GM12865 (cell line): ENCODE data around the gene HDC.

Experiments used
- DNase-seq: peaks from one replicate; pipeline ENCODE4 v3.0.0; 2010; ENCODE audit warnings: low read depth
- H3K4me3 ChIP-seq: 2 replicates; pipeline ENCODE4 v1.5.1; 2011; ENCODE audit warnings: mild to moderate bottlenecking, low read depth, low read length, control low read depth
- CTCF ChIP-seq: IDR thresholded peaks from 2 replicates; pipeline ENCODE4 v1.5.1; 2011; ENCODE audit warnings: low read length, control low read depth, low read depth, inconsistent platforms; ENCODE audit not compliant: insufficient read depth; ENCODE audit errors: missing control alignments

HDC gene

GRCh38 chr15:50219820-50220219, 45.7 kb downstream of the HDC start:
- H3K4me3 ChIP-seq: no peak overlapping the region
- DNase-seq: no peak
- TF ChIP-seq CTCF: no peak

- TF ChIP-seq CTCF: no peak
- H3K4me3 ChIP-seq: no peak overlapping the region
- no peak for DNase-seq
Observed at GRCh38 chr15:50218691-50219090, 46.8 kb downstream of the HDC start.

- no peak overlapping the region for H3K4me3 ChIP-seq
- DNase-seq: no peak
- TF ChIP-seq CTCF: no peak
Observed at GRCh38 chr15:50218291-50218690, 47.2 kb downstream of the HDC start.

GRCh38 chr15:50210462-50211157, 54.9 kb downstream of the HDC start:
- TF ChIP-seq CTCF: no peak
- no peak for DNase-seq
- H3K4me3 ChIP-seq: no peak overlapping the region

GRCh38 chr15:50209809-50210208, 55.7 kb downstream of the HDC start:
- TF ChIP-seq CTCF: no peak
- no peak overlapping the region for H3K4me3 ChIP-seq
- DNase-seq: no peak

GRCh38 chr15:50206020-50206419, 59.5 kb downstream of the HDC start:
- no peak for DNase-seq
- H3K4me3 ChIP-seq: no peak overlapping the region
- no peak for TF ChIP-seq CTCF

GRCh38 chr15:50202003-50202402, 63.5 kb downstream of the HDC start:
- DNase-seq: no peak
- H3K4me3 ChIP-seq: no peak overlapping the region
- TF ChIP-seq CTCF: no peak
